HEK293T (cell line): ENCODE results near the gene SLC25A47.
"Not testable (repeated sequence)": the region's sequence is repeated elsewhere in the genome, so short reads cannot be mapped to it uniquely, and the experiment has no call there.

Experiments used
- CTCF ChIA-PET: fragments of 350-600 bp; formaldehyde crosslinking; extraction: SDS; loops from one replicate; lab custom pipeline; 2021; ENCODE audit warnings: antibody characterized with exemption, inconsistent platforms; lab: Yijun Ruan, JAX
- POLR2A ChIA-PET: fragments of 350-600 bp; formaldehyde crosslinking; extraction: SDS; loops from one replicate; lab custom pipeline; 2020; ENCODE audit warnings: antibody characterized with exemption, inconsistent platforms; lab: Yijun Ruan, JAX
- DNase-seq: peaks from one replicate; pipeline ENCODE4 v3.0.0; 2012; ENCODE audit warnings: mixed read lengths; ENCODE audit errors: extremely low spot score
- ARNT ChIP-seq: fragments of 450-650 bp; IDR thresholded peaks from 2 replicates; pipeline ENCODE4 v1.6.1; 2017; ENCODE audit warnings: mild to moderate bottlenecking
- BHLHE40 ChIP-seq: fragments of 450-650 bp; IDR thresholded peaks from 2 replicates; pipeline ENCODE4 v1.6.1; 2016; ENCODE audit warnings: mild to moderate bottlenecking, moderate library complexity, borderline replicate concordance
- CTBP1 ChIP-seq: fragments of 450-650 bp; IDR thresholded peaks from 2 replicates; pipeline ENCODE4 v1.6.1; 2016; ENCODE audit warnings: borderline replicate concordance
- ELF4 ChIP-seq: fragments of 450-650 bp; IDR thresholded peaks from 2 replicates; pipeline ENCODE4 v1.6.1; 2017; ENCODE audit warnings: antibody characterized with exemption
- FOXA1 ChIP-seq: fragments of 450-650 bp; IDR thresholded peaks from 2 replicates; pipeline ENCODE4 v1.6.1; 2016; ENCODE audit warnings: mild to moderate bottlenecking
- FOXK2 ChIP-seq: fragments of 450-650 bp; IDR thresholded peaks from 2 replicates; pipeline ENCODE4 v1.6.1; 2016; ENCODE audit warnings: mild to moderate bottlenecking
- FOXM1 ChIP-seq: fragments of 450-650 bp; IDR thresholded peaks from 2 replicates; pipeline ENCODE4 v1.6.1; 2017; ENCODE audit warnings: mild to moderate bottlenecking, borderline replicate concordance
- HDGF ChIP-seq: fragments of 450-650 bp; IDR thresholded peaks from 2 replicates; pipeline ENCODE4 v1.6.1; 2017; ENCODE audit warnings: antibody characterized with exemption, borderline replicate concordance
- L3MBTL2 ChIP-seq: fragments of 450-650 bp; conservative IDR thresholded peaks from 2 replicates; pipeline ENCODE4 v1.6.1; 2016; ENCODE audit warnings: mild to moderate bottlenecking
- LEF1 ChIP-seq: fragments of 450-650 bp; IDR thresholded peaks from 2 replicates; pipeline ENCODE4 v1.6.1; 2017; ENCODE audit warnings: mild to moderate bottlenecking, borderline replicate concordance
- NFRKB ChIP-seq: fragments of 450-650 bp; IDR thresholded peaks from 2 replicates; pipeline ENCODE4 v1.6.1; 2016; ENCODE audit warnings: mild to moderate bottlenecking, moderate library complexity
- PKNOX1 ChIP-seq: fragments of 450-650 bp; IDR thresholded peaks from 2 replicates; pipeline ENCODE4 v1.6.1; 2016
- SP1 ChIP-seq: fragments of 450-650 bp; IDR thresholded peaks from 2 replicates; pipeline ENCODE4 v1.6.1; 2017
- SUZ12 ChIP-seq: fragments of 450-650 bp; IDR thresholded peaks from 2 replicates; pipeline ENCODE4 v1.6.1; 2016; ENCODE audit warnings: mild to moderate bottlenecking
- TARDBP ChIP-seq: fragments of 450-650 bp; IDR thresholded peaks from 2 replicates; pipeline ENCODE4 v1.6.1; 2016
- ZNF384 ChIP-seq: fragments of 450-650 bp; IDR thresholded peaks from 2 replicates; pipeline ENCODE4 v1.6.1; 2016

SLC25A47 gene

DNA sequence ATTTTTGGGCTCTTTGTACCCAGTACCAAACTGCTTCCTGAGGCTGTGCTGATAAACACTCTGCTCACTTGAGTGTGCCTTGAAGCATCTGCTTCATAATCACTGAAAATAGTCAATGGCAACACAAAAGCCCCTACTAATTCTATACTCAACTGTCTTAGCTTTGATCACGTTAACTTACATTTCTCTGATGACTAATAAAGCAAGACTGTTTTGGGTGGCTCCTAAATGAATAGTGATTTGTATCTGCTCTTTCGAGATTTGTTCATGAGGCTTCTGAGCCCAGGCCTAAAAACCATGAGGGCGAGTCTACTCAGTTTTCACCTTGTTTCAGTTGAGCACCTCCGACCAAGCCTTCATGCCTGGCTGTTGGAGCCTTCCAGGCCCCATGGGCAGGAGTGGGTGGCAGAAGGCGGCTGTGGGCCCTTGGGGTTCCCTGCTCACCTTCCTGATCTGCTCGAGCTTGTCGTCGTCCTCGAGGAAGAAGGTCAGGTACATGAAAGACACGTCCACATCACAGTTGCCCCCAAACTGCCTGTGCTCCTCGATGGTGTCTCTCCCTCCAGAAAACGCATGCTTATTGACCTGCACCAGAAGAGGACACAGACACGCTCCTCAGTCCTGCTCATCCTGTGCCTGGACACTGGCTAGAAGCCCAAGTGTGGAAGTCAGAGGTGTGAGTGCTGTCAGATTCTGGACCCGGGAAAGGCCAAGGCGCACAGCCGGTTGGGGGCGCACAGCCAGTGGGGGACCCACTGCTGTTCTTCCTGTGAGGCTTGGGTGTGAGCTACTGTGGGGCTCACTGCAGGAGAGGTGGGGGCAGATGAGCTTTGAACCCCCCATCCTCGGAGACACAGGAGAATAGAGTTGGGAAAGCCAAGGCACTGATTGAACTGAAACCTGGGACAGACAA lies 13.7 kb downstream of the SLC25A47 start:
- DNase-seq = no peak
- CTCF ChIA-PET = no interaction called here
- TF ChIP-seq FOXM1 (no peak), ZNF384 (no peak), CTBP1 (no peak), PKNOX1 (no peak), LEF1 (no peak), FOXK2 (no peak), BHLHE40 (no peak), SUZ12 (no peak), TARDBP (no peak), L3MBTL2 (no peak), NFRKB (no peak)
- POLR2A ChIA-PET = no interaction called here

DNA sequence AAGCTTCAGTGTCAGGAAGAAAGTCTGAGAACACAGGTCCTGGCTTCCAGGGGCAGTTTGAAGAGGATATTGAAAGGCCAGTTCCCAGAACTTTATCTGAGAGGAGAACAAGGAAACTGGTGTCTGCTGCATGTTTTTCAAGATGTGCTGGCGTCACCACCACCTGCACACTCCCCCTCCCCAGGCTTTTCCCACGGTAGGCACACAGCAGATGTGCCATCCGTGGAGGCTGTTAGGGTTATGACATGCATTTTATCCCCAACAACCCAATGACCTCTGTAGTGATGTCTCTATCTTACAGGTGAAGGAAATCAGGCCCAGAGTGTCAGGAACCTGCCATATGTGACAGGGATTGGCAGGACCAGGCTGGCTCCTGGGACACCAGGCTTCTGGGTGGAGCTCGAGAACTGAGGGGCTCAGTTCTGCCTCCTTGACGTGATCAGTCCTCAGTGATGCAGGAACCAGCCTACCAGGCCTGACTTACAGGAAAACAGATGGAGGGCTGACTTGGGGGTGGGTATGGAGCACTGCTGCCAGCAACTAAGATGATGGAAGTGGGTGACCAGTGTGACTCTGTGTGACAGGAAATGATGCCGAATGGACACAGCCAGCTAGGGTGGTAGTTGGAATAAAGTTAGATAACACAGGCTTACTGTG lies 16.8 kb downstream of the SLC25A47 start:
- TF ChIP-seq L3MBTL2 (no peak), HDGF (no peak), SP1 (no peak), FOXA1 (no peak), TARDBP (no peak), NFRKB (no peak), ZNF384 (no peak)
- DNase-seq = no peak
- ChIA-PET CTCF (no interaction called here), POLR2A (interaction anchor here (1.0 kb wide), 1 partner anchor 35 kb away, joined by 4 read pairs; a partner anchor contains a TSS)

GRCh38 chr14:100340423-100340813 lies 17.3 kb downstream of the SLC25A47 start:
- ChIA-PET CTCF (no interaction called here), POLR2A (interaction anchor here (1.0 kb wide), 1 partner anchor 35 kb away, joined by 4 read pairs; a partner anchor contains a TSS)
- no peak for DNase-seq
- TF ChIP-seq SP1 = no peak
- no peak for TF ChIP-seq ZNF384
- no peak for TF ChIP-seq TARDBP
- no peak for TF ChIP-seq FOXM1
- TF ChIP-seq FOXK2 = no peak
- no peak for TF ChIP-seq SUZ12

DNA sequence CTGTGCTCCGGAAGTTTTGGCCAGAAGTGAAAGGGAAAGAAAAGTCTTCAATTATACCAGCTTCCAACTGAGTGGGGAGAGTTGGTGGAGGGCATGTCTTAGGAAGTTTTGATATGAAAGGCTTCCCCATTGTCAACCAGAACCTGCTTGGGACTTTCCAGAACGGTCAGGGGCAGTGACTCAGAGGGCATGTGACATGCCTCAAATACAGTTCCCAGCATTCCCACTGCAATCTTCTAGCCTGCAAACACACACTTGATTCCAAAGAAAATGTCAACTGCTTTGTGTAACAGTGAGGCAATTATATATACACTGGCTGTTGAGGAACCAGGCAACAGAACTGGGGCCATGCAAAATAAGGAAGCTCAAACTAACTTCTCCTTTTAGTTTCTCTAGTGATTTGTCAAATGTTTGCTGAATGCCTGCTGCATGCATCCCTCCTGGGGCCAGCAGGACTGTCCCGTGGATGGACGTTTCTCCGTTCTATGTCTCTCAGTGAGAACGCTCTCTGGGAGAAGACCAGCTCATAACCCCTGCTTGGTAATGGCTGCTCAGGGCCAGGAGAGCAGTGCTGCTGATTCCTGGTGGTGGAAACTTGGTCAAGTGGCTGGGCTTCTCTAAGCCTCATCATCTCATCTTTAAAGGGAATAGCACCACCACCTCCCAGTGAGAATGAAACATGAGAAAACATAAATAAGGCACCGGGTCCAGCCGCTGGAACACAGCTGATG lies 18.3 kb downstream of the SLC25A47 start:
- TF ChIP-seq CTBP1 (no peak), TARDBP (no peak), HDGF (no peak), LEF1 (no peak), SP1 (no peak)
- DNase-seq = no peak
- CTCF ChIA-PET = no interaction called here
- POLR2A ChIA-PET = interaction anchor here (0.7 kb wide), 1 partner anchor 11 kb away, joined by 3 read pairs; no protein-coding TSS in a partner anchor

DNA sequence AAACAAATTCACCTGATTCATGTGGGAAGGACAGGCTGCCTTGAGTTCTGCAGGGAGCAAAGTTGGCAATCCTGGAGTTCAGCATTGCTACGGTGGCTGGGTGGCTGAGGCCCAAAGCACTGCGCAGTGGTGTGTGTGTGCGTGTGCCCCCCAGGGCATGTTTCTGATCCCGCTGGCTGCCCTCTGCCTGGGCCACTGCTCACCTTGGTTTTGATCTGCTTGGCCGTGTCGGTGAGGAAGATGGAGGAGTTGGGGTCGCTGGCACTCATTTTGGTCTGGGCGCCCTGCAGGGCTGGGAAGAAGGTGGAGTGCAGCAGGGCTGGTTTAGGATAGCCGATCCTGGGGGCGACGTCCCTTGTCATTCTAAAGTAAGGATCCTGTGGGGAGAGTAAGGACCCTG lies 19.1 kb downstream of the SLC25A47 start:
- TF ChIP-seq SUZ12 = no peak
- DNase-seq = no peak
- ChIA-PET CTCF (no interaction called here), POLR2A (no interaction called here)

- POLR2A ChIA-PET, DNase-seq, CTCF ChIA-PET: not testable (repeated sequence)
Observed at GRCh38 chr14:100342826-100343225, 19.7 kb downstream of the SLC25A47 start.

- DNase-seq, CTCF ChIA-PET, POLR2A ChIA-PET: not testable (repeated sequence)
Observed at GRCh38 chr14:100344657-100345056, 21.5 kb downstream of the SLC25A47 start.

DNA sequence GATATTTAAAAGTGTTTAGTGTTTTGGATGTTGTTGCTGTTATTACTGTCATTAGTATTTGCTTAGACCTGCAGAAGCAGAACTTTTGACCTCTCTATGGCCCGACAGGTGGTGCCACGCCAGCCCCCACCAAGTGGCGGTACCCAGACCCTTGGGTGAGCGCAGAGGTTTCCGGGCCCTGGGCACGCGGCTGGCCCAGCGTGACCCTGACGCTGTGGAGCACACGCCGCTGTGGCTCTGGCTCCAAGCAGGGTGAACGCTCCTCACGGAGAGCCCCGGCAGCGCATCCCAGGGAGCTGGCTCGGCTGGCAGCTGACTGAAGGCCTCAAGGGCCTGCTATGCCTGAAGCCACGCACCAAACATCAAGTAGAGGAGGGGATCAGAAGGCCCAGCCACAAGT lies 22.6 kb downstream of the SLC25A47 start:
- TF ChIP-seq FOXM1 (no peak), FOXK2 (no peak), SP1 (no peak), CTBP1 (no peak), LEF1 (no peak), FOXA1 (no peak), PKNOX1 (no peak), ARNT (no peak), L3MBTL2 (no peak), HDGF (no peak), BHLHE40 (no peak), ZNF384 (no peak), ELF4 (no peak)
- no peak for DNase-seq
- ChIA-PET CTCF (no interaction called here), POLR2A (no interaction called here)
